Smooth muscle cell (in vitro differentiated cells): ENCODE data around the gene SH3RF2. TPM values are rescaled to one million over a fixed set of nuclear protein-coding genes. Genes with fewer than 3 reads are reported as not detected.

Experiments used
- DNase-seq: peaks from one replicate; lab custom pipeline; 2025; ENCODE audit not compliant: unreplicated experiment; lab: John Stamatoyannopoulos, UW
- H2AFZ ChIP-seq: fragments of 200-600 bp; sonication (generic); 2 replicates; pipeline ENCODE4 v1.6.0; 2016; ENCODE audit warnings: antibody characterized with exemption, low read depth, mild to moderate bottlenecking
- H3F3A ChIP-seq: fragments of 200-600 bp; sonication (generic); 2 replicates; pipeline ENCODE4 v1.6.0; 2017; ENCODE audit warnings: antibody characterized with exemption, low read depth
- H3K27ac ChIP-seq: fragments of 200-600 bp; sonication (generic); 2 replicates; pipeline ENCODE4 v1.5.1; 2016; ENCODE audit warnings: low read depth, mild to moderate bottlenecking
- H3K27me3 ChIP-seq: fragments of 200-600 bp; sonication (generic); 2 replicates; pipeline ENCODE4 v1.6.1; 2016; ENCODE audit warnings: low read depth, mild to moderate bottlenecking
- H3K36me3 ChIP-seq: fragments of 200-600 bp; sonication (generic); 2 replicates; pipeline ENCODE4 v1.5.1; 2016; ENCODE audit warnings: low read depth
- H3K4me1 ChIP-seq: fragments of 200-600 bp; sonication (generic); 2 replicates; pipeline ENCODE4 v1.5.1; 2016; ENCODE audit warnings: low read depth
- H3K4me2 ChIP-seq: fragments of 200-600 bp; sonication (generic); 2 replicates; pipeline ENCODE4 v1.6.0; 2016; ENCODE audit warnings: mild to moderate bottlenecking
- H3K4me3 ChIP-seq: fragments of 200-600 bp; sonication (generic); 2 replicates; pipeline ENCODE4 v1.5.1; 2016; ENCODE audit warnings: mild to moderate bottlenecking
- H3K79me2 ChIP-seq: fragments of 200-600 bp; sonication (generic); 2 replicates; pipeline ENCODE4 v1.6.0; 2016; ENCODE audit warnings: low read depth, mild to moderate bottlenecking
- H3K9ac ChIP-seq: fragments of 200-600 bp; sonication (generic); 2 replicates; pipeline ENCODE4 v1.6.0; 2016; ENCODE audit warnings: low read depth
- H3K9me3 ChIP-seq: fragments of 200-600 bp; sonication (generic); replicated peaks from 2 replicates; pipeline ENCODE4 v1.5.1; 2016; ENCODE audit warnings: low read depth
- H4K20me1 ChIP-seq: fragments of 200-600 bp; sonication (generic); 2 replicates; pipeline ENCODE4 v1.6.0; 2016; ENCODE audit warnings: low read depth
- CTCF ChIP-seq: fragments of 200-600 bp; sonication (generic); IDR thresholded peaks from 2 replicates; pipeline ENCODE4 v1.5.1; 2017; ENCODE audit warnings: borderline replicate concordance, mild to moderate bottlenecking, antibody characterized with exemption; ENCODE audit not compliant: insufficient read depth, poor library complexity, severe bottlenecking
- WGBS: methylation state at CpG from one replicate; pipeline ENCODE4 v1.1.7; 2016; ENCODE audit warnings: low lambda C conversion rate; 5-methylcytosine and 5-hydroxymethylcytosine counted together
- polyA plus RNA-seq: library from polyadenylated mRNA; unstranded; fragments of >200 nt; fragmentation: Nextera tagmentation; extraction: Ambion mirVana; gene quantifications from 2 replicates; pipeline ENCODE4 v1.2.1, GENCODE V29; 2016
- total RNA-seq: library from RNA; depleted of rRNA; stranded (reverse); fragments of >200 nt; gene quantifications from 2 replicates; pipeline ENCODE4 v1.2.3, GENCODE V29; 2014

SH3RF2 gene
- total and polyA plus RNA-seq, 2 experiments from 2014 or later = 1.0 to 2.0 TPM

GRCh38 chr5:146084376-146084775, 148.0 kb downstream of the SH3RF2 start:
- no peaks in the 10 kb centered on the region for H4K20me1 ChIP-seq
- no peak overlapping the region for H2AFZ ChIP-seq
- H3K4me3 ChIP-seq = no peak overlapping the region
- TF ChIP-seq CTCF = no peak
- no peaks in the 10 kb centered on the region for H3K4me1 ChIP-seq
- no peaks in the 10 kb centered on the region for H3K36me3 ChIP-seq
- H3K79me2 ChIP-seq = no peaks in the 10 kb centered on the region
- H3K9ac ChIP-seq = no peak overlapping the region
- no peak overlapping the region for H3K27ac ChIP-seq
- H3K4me2 ChIP-seq = no peak overlapping the region
- DNase-seq = no peak
- 100% methylated on average over 4 of the region's 4 CpGs for WGBS
- H3F3A ChIP-seq = no peaks in the 10 kb centered on the region
- no peaks in the 10 kb centered on the region for H3K27me3 ChIP-seq
- H3K9me3 ChIP-seq = no peaks in the 10 kb centered on the region

GRCh38 chr5:146088098-146088497, 151.7 kb downstream of the SH3RF2 start:
- no peaks in the 10 kb centered on the region for H3K79me2 ChIP-seq
- 95% methylated on average over 3 of the region's 3 CpGs for WGBS
- no peak overlapping the region for H3K27ac ChIP-seq
- no peaks in the 10 kb centered on the region for H3K4me1 ChIP-seq
- H2AFZ ChIP-seq = no peak overlapping the region
- H3K9me3 ChIP-seq = no peaks in the 10 kb centered on the region
- no peak overlapping the region for H3K9ac ChIP-seq
- no peaks in the 10 kb centered on the region for H3K27me3 ChIP-seq
- no peak overlapping the region for H3K4me2 ChIP-seq
- no peaks in the 10 kb centered on the region for H3K36me3 ChIP-seq
- no peak for TF ChIP-seq CTCF
- H3F3A ChIP-seq = no peaks in the 10 kb centered on the region
- H3K4me3 ChIP-seq = no peak overlapping the region
- DNase-seq = no peak
- no peaks in the 10 kb centered on the region for H4K20me1 ChIP-seq

- Histone ChIP-seq H3K36me3 (no peaks in the 10 kb centered on the region), H3K79me2 (no peaks in the 10 kb centered on the region), H3K4me2 (no peak overlapping the region), H4K20me1 (no peaks in the 10 kb centered on the region), H3K9ac (no peak overlapping the region), H3K27me3 (no peaks in the 10 kb centered on the region), H3K4me3 (no peak overlapping the region), H3F3A (no peaks in the 10 kb centered on the region), H2AFZ (no peak overlapping the region), H3K4me1 (no peaks in the 10 kb centered on the region), H3K27ac (no peak overlapping the region), H3K9me3 (no peaks in the 10 kb centered on the region)
- DNase-seq = no peak
- no peak for TF ChIP-seq CTCF
These were observed 152.9 kb downstream of the SH3RF2 start for GRCh38 chr5:146089287-146089686.

- H4K20me1 ChIP-seq = no peaks in the 10 kb centered on the region
- no peak overlapping the region for H3K9ac ChIP-seq
- H3F3A ChIP-seq = no peaks in the 10 kb centered on the region
- H3K27ac ChIP-seq = no peak overlapping the region
- no peaks in the 10 kb centered on the region for H3K4me1 ChIP-seq
- no peaks in the 10 kb centered on the region for H3K27me3 ChIP-seq
- H3K79me2 ChIP-seq = no peaks in the 10 kb centered on the region
- no peak for DNase-seq
- no peak overlapping the region for H3K4me2 ChIP-seq
- no peaks in the 10 kb centered on the region for H3K36me3 ChIP-seq
- H3K4me3 ChIP-seq = no peak overlapping the region
- 91% methylated on average over 3 of the region's 3 CpGs for WGBS
- TF ChIP-seq CTCF = no peak
- no peaks in the 10 kb centered on the region for H3K9me3 ChIP-seq
- no peak overlapping the region for H2AFZ ChIP-seq
These were observed 155.5 kb downstream of the SH3RF2 start for GRCh38 chr5:146091881-146092280.
